Measurements from ENCODE around the gene GP1BB. TPM values are rescaled to one million over a fixed set of nuclear protein-coding genes. Genes with fewer than 3 reads are reported as not detected.

Gene GP1BB
- polyA plus RNA-seq, 3 donors = 0.13 to 1.5 (median 0.26) TPM

GRCh38 chr22:19713650-19714311 lies 9.6 kb upstream of the GP1BB start:
- intact Hi-C loops (cut with micrococcal nuclease) = no loop called here
- Mint-ChIP-seq H3K27me3 (ENCODE audit: low read depth in 3 of 3) (peaks cover 29 to 52% (median 32%) of the 10 kb centered on the region in 3 donors), H3K36me3 (peaks cover 0 to 2% of the 10 kb centered on the region in 2 donors), H3K27ac (no peak overlapping the region), H3K4me1 (peaks cover 10% of the 10 kb centered on the region), H3K9me3 (peaks cover 0 to 5% (median 0%) of the 10 kb centered on the region in 7 donors), H3K4me3 (peak overlapping the region; percentile 75 to 87)
- 24% methylated on average over 34 of the region's 38 CpGs for WGBS (ENCODE audit: insufficient coverage)
- peaks cover 15 to 29% of the 10 kb centered on the region in 2 donors for H3K4me1 ChIP-seq (ENCODE audit: control insufficient read depth in 1 of 2, insufficient read depth in 2 of 2, low read length in 2 of 2)
- H3K4me3 ChIP-seq (replicated peaks in 1 of 3; ENCODE audit: low read depth in 2 of 3, low read length in 3 of 3) = peak overlapping the region; percentile 4 to 59 (median 7)
- peaks cover 0 to 2% of the 10 kb centered on the region in 2 donors for H3K9me3 ChIP-seq (replicated peaks in 1 of 2; ENCODE audit: control insufficient read depth in 1 of 2, insufficient read depth in 1 of 2, low read length in 2 of 2)
- no peak overlapping the region for H3K27ac ChIP-seq (ENCODE audit: low read depth in 1 of 2, low read length in 2 of 2)
- H3K27me3 ChIP-seq (ENCODE audit: control insufficient read depth in 2 of 2, insufficient read depth in 2 of 2, low read length in 2 of 2) = peaks cover 0 to 42% of the 10 kb centered on the region in 2 donors
- peak overlapping the region; percentile 21 for H3K9ac ChIP-seq (ENCODE audit: insufficient read depth, low read length, poor library complexity, severe bottlenecking)
- H3K79me2 ChIP-seq (ENCODE audit: insufficient read depth, low read length) = no peaks in the 10 kb centered on the region
- TF ChIP-seq CTCF (IDR thresholded peaks at IDR 0.05) = no peak
- H2AFZ ChIP-seq (ENCODE audit: insufficient read depth, low read depth, low read length, poor library complexity, severe bottlenecking) = peak overlapping the region; percentile 41
- no peaks in the 10 kb centered on the region for H4K20me1 ChIP-seq (ENCODE audit: insufficient read depth, low read length)
- H3K36me3 ChIP-seq (replicated peaks in 1 of 2; ENCODE audit: control insufficient read depth in 1 of 2, insufficient read depth in 2 of 2, low read length in 2 of 2) = no peaks in the 10 kb centered on the region
- peak overlapping the region; percentile 81 for H3K4me2 ChIP-seq (replicated peaks; ENCODE audit: extremely low read depth, low read length, poor library complexity, severe bottlenecking)
- no peak for DNase-seq

GRCh38 chr22:19714312-19715187 lies 8.8 kb upstream of the GP1BB start, which contains the start of gene SEPTIN5:
SEPTIN5 (plus strand) TSS chr22:19714503; CDS start chr22:19714589, 86 bp downstream.
- no peak for TF ChIP-seq CTCF (IDR thresholded peaks at IDR 0.05)
- H3K36me3 Mint-ChIP-seq = peaks cover 0 to 5% of the 10 kb centered on the region in 2 donors
- Histone ChIP-seq H3K4me3 (replicated peaks in 1 of 3; ENCODE audit: low read depth in 2 of 3, low read length in 3 of 3) (peak within 1 kb of the TSS; percentile 7 to 72 (median 33)), H3K79me2 (ENCODE audit: insufficient read depth, low read length) (no peaks in the 10 kb centered on the region), H3K9me3 (replicated peaks in 1 of 2; ENCODE audit: control insufficient read depth in 1 of 2, insufficient read depth in 1 of 2, low read length in 2 of 2) (peaks cover 2 to 5% of the 10 kb centered on the region in 2 donors), H3K27ac (ENCODE audit: low read depth in 1 of 2, low read length in 2 of 2) (no peak within 1 kb of the TSS), H3K4me1 (ENCODE audit: control insufficient read depth in 1 of 2, insufficient read depth in 2 of 2, low read length in 2 of 2) (peaks cover 15 to 33% of the 10 kb centered on the region in 2 donors), H2AFZ (ENCODE audit: insufficient read depth, low read depth, low read length, poor library complexity, severe bottlenecking) (peak within 1 kb of the TSS; percentile 73), H3K4me2 (replicated peaks; ENCODE audit: extremely low read depth, low read length, poor library complexity, severe bottlenecking) (peak within 1 kb of the TSS; percentile 81), H4K20me1 (ENCODE audit: insufficient read depth, low read length) (no peaks in the 10 kb centered on the region), H3K36me3 (replicated peaks in 1 of 2; ENCODE audit: control insufficient read depth in 1 of 2, insufficient read depth in 2 of 2, low read length in 2 of 2) (no peaks in the 10 kb centered on the region), H3K27me3 (ENCODE audit: control insufficient read depth in 2 of 2, insufficient read depth in 2 of 2, low read length in 2 of 2) (peaks cover 3 to 49% of the 10 kb centered on the region in 2 donors), H3K9ac (ENCODE audit: insufficient read depth, low read length, poor library complexity, severe bottlenecking) (peak within 1 kb of the TSS; percentile 54)
- peaks cover 0 to 9% (median 0%) of the 10 kb centered on the region in 7 donors for H3K9me3 Mint-ChIP-seq
- 1% methylated on average over 104 of the region's 106 CpGs for WGBS (ENCODE audit: insufficient coverage)
- intact Hi-C loops (cut with micrococcal nuclease) = loop anchor here in 1 of 2 donors (5.0 kb wide), 2 partner anchors 32 to 757 kb away; no protein-coding TSS in a partner anchor
- no peak for DNase-seq
- H3K27me3 Mint-ChIP-seq (ENCODE audit: low read depth in 3 of 3) = peaks cover 34 to 59% (median 36%) of the 10 kb centered on the region in 3 donors
- peaks cover 13% of the 10 kb centered on the region for H3K4me1 Mint-ChIP-seq
- H3K4me3 Mint-ChIP-seq = peak within 1 kb of the TSS; percentile 76 to 87
- no peak within 1 kb of the TSS for H3K27ac Mint-ChIP-seq
